GM23248 (cell line): ENCODE data around the gene C1orf52.

ENCODE experiments used
- EZH2 ChIP-seq: fragments of 200-600 bp; sonication (generic); IDR thresholded peaks from 2 replicates; pipeline ENCODE4 v1.6.1; 2018; ENCODE audit warnings: antibody characterized with exemption, mild to moderate bottlenecking; ENCODE audit not compliant: insufficient read depth, poor library complexity, severe bottlenecking
- EZH2phosphoT487 ChIP-seq: fragments of 200-600 bp; sonication (generic); IDR thresholded peaks from 2 replicates; pipeline ENCODE4 v1.6.1; 2018; ENCODE audit warnings: antibody characterized with exemption, moderate library complexity, mild to moderate bottlenecking, low read depth; ENCODE audit not compliant: insufficient read depth

GRCh38 chr1:85295654-85296053 lies 36.2 kb upstream of the C1orf52 start:
- no peak for TF ChIP-seq EZH2
- no peak for TF ChIP-seq EZH2phosphoT487
